K562 (cell line): Measurements from ENCODE around the gene TMEM106B.

Source experiments
- E2F1 ChIP-seq: sonication (generic); formaldehyde crosslinking; IDR thresholded peaks from 2 replicates; pipeline ENCODE4 v1.8.1; 2023; ENCODE audit warnings: mild to moderate bottlenecking, missing genetic modification reagents, moderate library complexity
- ESRRA ChIP-seq: fragments of 450-650 bp; IDR thresholded peaks from 2 replicates; pipeline ENCODE4 v1.6.1; 2014; ENCODE audit warnings: low read depth, mild to moderate bottlenecking, moderate library complexity, borderline replicate concordance
- EZH2 ChIP-seq: IDR thresholded peaks from 2 replicates; pipeline ENCODE4 v1.6.1; 2012; ENCODE audit warnings: low read depth, mild to moderate bottlenecking, inconsistent platforms, low read length, borderline replicate concordance
- FOXJ3 ChIP-seq: sonication (generic); formaldehyde crosslinking; IDR thresholded peaks from 2 replicates; pipeline ENCODE4 v1.4.0; 2020; ENCODE audit warnings: mild to moderate bottlenecking, missing genetic modification reagents
- PPARD ChIP-seq: fragments of 250-450 bp; sonication (Bioruptor Pico); IDR thresholded peaks from 2 replicates; pipeline ENCODE4 v1.8.0; 2022; ENCODE audit warnings: inconsistent platforms, mild to moderate bottlenecking, moderate library complexity
- RNF2 ChIP-seq: sonication (generic); IDR thresholded peaks from 2 replicates; pipeline ENCODE4 v1.6.1; 2016
- SRF ChIP-seq, 2 experiments: fragments of 250-450, 450-650 bp in 1 of 2; sonication (Bioruptor Pico) in 1 of 2; sonication (generic) in 1 of 2; formaldehyde crosslinking; IDR thresholded peaks; 2 replicates each; pipeline versions ENCODE4 v1.5.0 to v1.5.1; 2020 to 2022; ENCODE audit warnings: mild to moderate bottlenecking in 1 of 2, missing genetic modification reagents in 1 of 2
- ZNF174 ChIP-seq: fragments of 250-450 bp; sonication (Bioruptor Pico); IDR thresholded peaks from 2 replicates; pipeline ENCODE4 v1.4.0; 2020; ENCODE audit warnings: mild to moderate bottlenecking
- TF ChIP-seq, protein P1 (sequence below): fragments of 200-600 bp; sonication (generic); IDR thresholded peaks from one replicate; pipeline ENCODE4 v1.6.1; 2012; ENCODE audit warnings: mild to moderate bottlenecking, low read depth, low read length, inconsistent platforms

DNA sequence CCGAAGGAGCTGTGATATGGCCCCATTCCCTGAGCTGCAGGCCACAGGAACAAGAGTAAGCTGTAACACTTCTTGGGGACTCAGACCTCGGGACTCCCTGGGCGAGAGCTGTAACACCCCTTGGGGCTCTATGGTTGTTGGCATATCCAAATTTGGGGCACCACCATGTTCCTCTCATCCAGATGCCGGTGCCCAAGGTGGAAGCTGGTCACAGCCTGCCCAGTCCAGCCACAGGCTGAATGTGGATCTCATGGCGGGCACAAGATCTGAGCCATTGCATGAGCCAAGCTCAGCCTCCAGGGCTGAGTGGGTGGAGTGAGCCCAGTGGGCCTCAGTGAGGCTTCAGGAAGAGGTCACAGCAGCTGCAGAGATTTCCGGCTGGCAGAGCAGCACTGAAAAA, 78.9 kb downstream of the TMEM106B start:
- TF ChIP-seq ESRRA (no peak), PPARD (no peak), FOXJ3 (CRISPR knock-in tag) (no peak), ZNF174 (CRISPR knock-in tag) (no peak), E2F1 (no peak), RNF2 (no peak), EZH2 (no peak), SRF (CRISPR knock-in tag; IDR thresholded peaks at IDR 0.05) (no peak)
- TF ChIP-seq, protein P1, sequence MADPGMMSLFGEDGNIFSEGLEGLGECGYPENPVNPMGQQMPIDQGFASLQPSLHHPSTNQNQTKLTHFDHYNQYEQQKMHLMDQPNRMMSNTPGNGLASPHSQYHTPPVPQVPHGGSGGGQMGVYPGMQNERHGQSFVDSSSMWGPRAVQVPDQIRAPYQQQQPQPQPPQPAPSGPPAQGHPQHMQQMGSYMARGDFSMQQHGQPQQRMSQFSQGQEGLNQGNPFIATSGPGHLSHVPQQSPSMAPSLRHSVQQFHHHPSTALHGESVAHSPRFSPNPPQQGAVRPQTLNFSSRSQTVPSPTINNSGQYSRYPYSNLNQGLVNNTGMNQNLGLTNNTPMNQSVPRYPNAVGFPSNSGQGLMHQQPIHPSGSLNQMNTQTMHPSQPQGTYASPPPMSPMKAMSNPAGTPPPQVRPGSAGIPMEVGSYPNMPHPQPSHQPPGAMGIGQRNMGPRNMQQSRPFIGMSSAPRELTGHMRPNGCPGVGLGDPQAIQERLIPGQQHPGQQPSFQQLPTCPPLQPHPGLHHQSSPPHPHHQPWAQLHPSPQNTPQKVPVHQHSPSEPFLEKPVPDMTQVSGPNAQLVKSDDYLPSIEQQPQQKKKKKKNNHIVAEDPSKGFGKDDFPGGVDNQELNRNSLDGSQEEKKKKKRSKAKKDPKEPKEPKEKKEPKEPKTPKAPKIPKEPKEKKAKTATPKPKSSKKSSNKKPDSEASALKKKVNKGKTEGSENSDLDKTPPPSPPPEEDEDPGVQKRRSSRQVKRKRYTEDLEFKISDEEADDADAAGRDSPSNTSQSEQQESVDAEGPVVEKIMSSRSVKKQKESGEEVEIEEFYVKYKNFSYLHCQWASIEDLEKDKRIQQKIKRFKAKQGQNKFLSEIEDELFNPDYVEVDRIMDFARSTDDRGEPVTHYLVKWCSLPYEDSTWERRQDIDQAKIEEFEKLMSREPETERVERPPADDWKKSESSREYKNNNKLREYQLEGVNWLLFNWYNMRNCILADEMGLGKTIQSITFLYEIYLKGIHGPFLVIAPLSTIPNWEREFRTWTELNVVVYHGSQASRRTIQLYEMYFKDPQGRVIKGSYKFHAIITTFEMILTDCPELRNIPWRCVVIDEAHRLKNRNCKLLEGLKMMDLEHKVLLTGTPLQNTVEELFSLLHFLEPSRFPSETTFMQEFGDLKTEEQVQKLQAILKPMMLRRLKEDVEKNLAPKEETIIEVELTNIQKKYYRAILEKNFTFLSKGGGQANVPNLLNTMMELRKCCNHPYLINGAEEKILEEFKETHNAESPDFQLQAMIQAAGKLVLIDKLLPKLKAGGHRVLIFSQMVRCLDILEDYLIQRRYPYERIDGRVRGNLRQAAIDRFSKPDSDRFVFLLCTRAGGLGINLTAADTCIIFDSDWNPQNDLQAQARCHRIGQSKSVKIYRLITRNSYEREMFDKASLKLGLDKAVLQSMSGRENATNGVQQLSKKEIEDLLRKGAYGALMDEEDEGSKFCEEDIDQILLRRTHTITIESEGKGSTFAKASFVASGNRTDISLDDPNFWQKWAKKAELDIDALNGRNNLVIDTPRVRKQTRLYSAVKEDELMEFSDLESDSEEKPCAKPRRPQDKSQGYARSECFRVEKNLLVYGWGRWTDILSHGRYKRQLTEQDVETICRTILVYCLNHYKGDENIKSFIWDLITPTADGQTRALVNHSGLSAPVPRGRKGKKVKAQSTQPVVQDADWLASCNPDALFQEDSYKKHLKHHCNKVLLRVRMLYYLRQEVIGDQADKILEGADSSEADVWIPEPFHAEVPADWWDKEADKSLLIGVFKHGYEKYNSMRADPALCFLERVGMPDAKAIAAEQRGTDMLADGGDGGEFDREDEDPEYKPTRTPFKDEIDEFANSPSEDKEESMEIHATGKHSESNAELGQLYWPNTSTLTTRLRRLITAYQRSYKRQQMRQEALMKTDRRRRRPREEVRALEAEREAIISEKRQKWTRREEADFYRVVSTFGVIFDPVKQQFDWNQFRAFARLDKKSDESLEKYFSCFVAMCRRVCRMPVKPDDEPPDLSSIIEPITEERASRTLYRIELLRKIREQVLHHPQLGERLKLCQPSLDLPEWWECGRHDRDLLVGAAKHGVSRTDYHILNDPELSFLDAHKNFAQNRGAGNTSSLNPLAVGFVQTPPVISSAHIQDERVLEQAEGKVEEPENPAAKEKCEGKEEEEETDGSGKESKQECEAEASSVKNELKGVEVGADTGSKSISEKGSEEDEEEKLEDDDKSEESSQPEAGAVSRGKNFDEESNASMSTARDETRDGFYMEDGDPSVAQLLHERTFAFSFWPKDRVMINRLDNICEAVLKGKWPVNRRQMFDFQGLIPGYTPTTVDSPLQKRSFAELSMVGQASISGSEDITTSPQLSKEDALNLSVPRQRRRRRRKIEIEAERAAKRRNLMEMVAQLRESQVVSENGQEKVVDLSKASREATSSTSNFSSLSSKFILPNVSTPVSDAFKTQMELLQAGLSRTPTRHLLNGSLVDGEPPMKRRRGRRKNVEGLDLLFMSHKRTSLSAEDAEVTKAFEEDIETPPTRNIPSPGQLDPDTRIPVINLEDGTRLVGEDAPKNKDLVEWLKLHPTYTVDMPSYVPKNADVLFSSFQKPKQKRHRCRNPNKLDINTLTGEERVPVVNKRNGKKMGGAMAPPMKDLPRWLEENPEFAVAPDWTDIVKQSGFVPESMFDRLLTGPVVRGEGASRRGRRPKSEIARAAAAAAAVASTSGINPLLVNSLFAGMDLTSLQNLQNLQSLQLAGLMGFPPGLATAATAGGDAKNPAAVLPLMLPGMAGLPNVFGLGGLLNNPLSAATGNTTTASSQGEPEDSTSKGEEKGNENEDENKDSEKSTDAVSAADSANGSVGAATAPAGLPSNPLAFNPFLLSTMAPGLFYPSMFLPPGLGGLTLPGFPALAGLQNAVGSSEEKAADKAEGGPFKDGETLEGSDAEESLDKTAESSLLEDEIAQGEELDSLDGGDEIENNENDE = no peak
